Breast epithelium (tissue), 4 donors: ENCODE results near the gene PROS1. TPM values are rescaled to one million over a fixed set of nuclear protein-coding genes. Genes with fewer than 3 reads are reported as not detected.
A peak's percentile ranks its signal among the peaks of the same experiment; 100 is the strongest.
"Not testable (repeated sequence)": the region's sequence is repeated elsewhere in the genome, so short reads cannot be mapped to it uniquely, and the experiment has no call there.

ENCODE experiments used
- DNase-seq, 2 donors: peaks; one replicate each; pipeline ENCODE4 v3.0.0-alpha.2; 2019; ENCODE audit warnings: low spot score in 2 of 2
- H3K27ac ChIP-seq, 2 donors: fragments of 200-600 bp; sonication (generic) in 1 of 2; one replicate each; pipeline ENCODE4 v1.5.1; 2016 to 2019; ENCODE audit warnings: mild to moderate bottlenecking in 1 of 2
- H3K27me3 ChIP-seq, 2 donors: fragments of 200-600 bp; sonication (generic) in 1 of 2; one replicate each; pipeline versions ENCODE4 v1.5.1 to v1.6.0; 2017 to 2019; ENCODE audit warnings: control low read depth in 1 of 2, mild to moderate bottlenecking in 1 of 2
- H3K36me3 ChIP-seq: fragments of 200-600 bp; one replicate; pipeline ENCODE4 v1.5.1; 2019
- H3K4me1 ChIP-seq, 2 donors: fragments of 200-600 bp; sonication (generic); one replicate each; pipeline ENCODE4 v1.5.1; 2016 to 2019; ENCODE audit warnings: control low read depth in 1 of 2
- H3K4me3 ChIP-seq, 3 donors: fragments of 200-600 bp; sonication (generic); 1 replicate in 2 of 3; 2 replicates in 1 of 3; pipeline ENCODE4 v1.5.1; 2016 to 2019; ENCODE audit warnings: mild to moderate bottlenecking in 3 of 3, moderate library complexity in 2 of 3
- H3K9me3 ChIP-seq, 2 donors: fragments of 200-600 bp; sonication (generic) in 1 of 2; one replicate each; pipeline ENCODE4 v1.5.1; 2016 to 2019; ENCODE audit warnings: control low read depth in 1 of 2
- POLR2A ChIP-seq: fragments of 450-650 bp; IDR thresholded peaks from one replicate; pipeline ENCODE4 v1.6.1; 2016; ENCODE audit warnings: antibody characterized with exemption, mild to moderate bottlenecking, moderate library complexity
- POLR2AphosphoS5 ChIP-seq, 3 donors: sonication (generic); formaldehyde crosslinking; IDR thresholded peaks; one replicate each; pipeline ENCODE4 v1.6.1; 2017; ENCODE audit warnings: antibody characterized with exemption in 3 of 3
- intact Hi-C: fragments of 100-400 bp; cut with DNase I; formaldehyde crosslinking; loops from one replicate; pipeline ENCODE4 v1.15.1; 2023; ENCODE audit warnings: low total_unique reads
- total RNA-seq, 3 donors: library from RNA; depleted of rRNA; stranded (reverse); fragments of >200 nt; gene quantifications; one replicate each; pipeline ENCODE4 v1.1.0, GENCODE V29; 2016
- TF ChIP-seq, protein P1 (sequence below), 3 donors: fragments of 450-650 bp; IDR thresholded peaks; one replicate each; pipeline ENCODE4 v1.5.1; 2016 to 2017; ENCODE audit warnings: antibody characterized with exemption in 3 of 3, mild to moderate bottlenecking in 3 of 3, moderate library complexity in 3 of 3

PROS1 gene
- total RNA-seq, 3 donors from 2014 or later: 65.4 to 74.4 (median 65.7) TPM

DNA sequence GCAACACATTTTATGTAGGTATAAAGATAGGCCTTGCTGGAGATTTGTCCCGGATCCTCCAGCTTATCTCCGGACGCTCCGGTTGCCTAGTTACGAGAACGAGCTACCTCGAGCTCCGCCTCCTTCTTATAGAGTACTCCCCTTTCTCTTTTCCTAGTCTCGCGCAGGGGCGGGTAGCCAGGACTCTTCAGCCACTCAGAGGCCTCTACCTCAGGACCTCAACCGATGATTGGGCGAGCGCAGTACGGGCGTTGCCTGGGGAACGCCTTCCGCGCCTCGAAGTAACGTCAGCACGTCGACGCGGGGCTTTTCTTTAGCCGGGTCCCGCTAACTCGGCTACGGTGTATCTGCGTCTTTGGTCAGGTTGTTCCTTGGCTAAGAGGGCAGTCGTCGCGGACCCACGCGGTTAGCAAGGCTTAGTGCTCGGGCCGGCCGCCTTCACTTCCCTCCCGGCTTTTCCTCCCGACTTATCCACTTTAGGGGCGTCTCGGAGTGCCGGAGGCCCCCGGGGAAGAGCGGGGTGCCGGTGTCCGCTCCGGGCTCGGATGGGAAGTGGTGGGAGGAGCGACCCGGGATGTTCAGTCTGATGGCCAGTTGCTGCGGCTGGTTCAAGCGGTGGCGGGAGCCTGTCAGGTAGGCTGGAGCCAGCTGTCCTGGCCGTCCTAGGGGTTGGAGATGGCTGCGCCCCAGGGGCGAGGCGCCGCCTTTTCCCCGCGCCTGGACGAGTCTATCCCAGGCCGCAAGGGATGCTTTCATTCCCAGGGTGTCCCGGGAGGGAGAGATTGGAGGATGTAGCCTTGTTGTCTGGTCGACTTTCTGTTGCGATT is 6.4 kb upstream of the PROS1 start, which contains the start of gene ARL13B:
TSS of gene ARL13B (plus strand) at position 306 of the 827 bp plus-strand sequence. CDS start at position 575, 269 bp downstream.
- DNase-seq: peak; percentile 94 to 98
- no peaks in the 10 kb centered on the region for H3K27me3 ChIP-seq
- no peaks in the 10 kb centered on the region for H3K36me3 ChIP-seq
- TF ChIP-seq POLR2AphosphoS5 (IDR thresholded peaks at IDR 0.05) (peak; percentile 70 to 89 (median 78)), POLR2A (peak; percentile 57)
- TF ChIP-seq, protein P1, sequence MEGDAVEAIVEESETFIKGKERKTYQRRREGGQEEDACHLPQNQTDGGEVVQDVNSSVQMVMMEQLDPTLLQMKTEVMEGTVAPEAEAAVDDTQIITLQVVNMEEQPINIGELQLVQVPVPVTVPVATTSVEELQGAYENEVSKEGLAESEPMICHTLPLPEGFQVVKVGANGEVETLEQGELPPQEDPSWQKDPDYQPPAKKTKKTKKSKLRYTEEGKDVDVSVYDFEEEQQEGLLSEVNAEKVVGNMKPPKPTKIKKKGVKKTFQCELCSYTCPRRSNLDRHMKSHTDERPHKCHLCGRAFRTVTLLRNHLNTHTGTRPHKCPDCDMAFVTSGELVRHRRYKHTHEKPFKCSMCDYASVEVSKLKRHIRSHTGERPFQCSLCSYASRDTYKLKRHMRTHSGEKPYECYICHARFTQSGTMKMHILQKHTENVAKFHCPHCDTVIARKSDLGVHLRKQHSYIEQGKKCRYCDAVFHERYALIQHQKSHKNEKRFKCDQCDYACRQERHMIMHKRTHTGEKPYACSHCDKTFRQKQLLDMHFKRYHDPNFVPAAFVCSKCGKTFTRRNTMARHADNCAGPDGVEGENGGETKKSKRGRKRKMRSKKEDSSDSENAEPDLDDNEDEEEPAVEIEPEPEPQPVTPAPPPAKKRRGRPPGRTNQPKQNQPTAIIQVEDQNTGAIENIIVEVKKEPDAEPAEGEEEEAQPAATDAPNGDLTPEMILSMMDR (IDR thresholded peaks at IDR 0.05): peak in 1 of 3 donors; percentile 26
- peak within 1 kb of the TSS; percentile 96 to 97 for H3K27ac ChIP-seq
- H3K4me1 ChIP-seq: no peaks in the 10 kb centered on the region
- intact Hi-C loops: no loop called here
- peak within 1 kb of the TSS; percentile 77 to 94 (median 85) for H3K4me3 ChIP-seq
- no peaks in the 10 kb centered on the region for H3K9me3 ChIP-seq

DNA sequence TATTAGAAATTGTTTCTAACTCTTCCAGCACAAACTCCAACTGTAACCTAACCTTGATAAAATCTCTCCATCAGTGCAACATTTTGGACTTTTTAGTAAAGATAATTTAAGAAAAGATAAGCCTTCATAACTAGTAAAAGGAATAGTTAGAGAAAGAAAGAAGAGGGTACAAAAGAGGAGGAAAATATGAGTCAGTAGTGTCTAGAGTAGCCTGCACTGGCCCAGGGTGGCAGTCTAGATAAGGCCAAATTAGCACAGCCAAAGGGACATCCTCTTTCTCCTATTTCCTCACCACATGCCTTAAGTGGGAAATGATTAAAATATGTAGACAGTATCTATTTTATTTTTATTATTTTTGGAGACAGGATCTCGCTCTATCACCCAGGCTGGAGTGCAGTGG is 3.7 kb downstream of the PROS1 start:
- Histone ChIP-seq H3K4me3 (no peak overlapping the region), H3K27me3 (no peaks in the 10 kb centered on the region), H3K9me3 (no peaks in the 10 kb centered on the region), H3K4me1 (no peaks in the 10 kb centered on the region), H3K36me3 (no peaks in the 10 kb centered on the region), H3K27ac (no peak overlapping the region)
- intact Hi-C loops: no loop called here
- DNase-seq: no peak
- TF ChIP-seq, protein P1 (IDR thresholded peaks at IDR 0.05): no peak
- TF ChIP-seq POLR2A (no peak), POLR2AphosphoS5 (IDR thresholded peaks at IDR 0.05) (no peak)

- no peak for TF ChIP-seq POLR2A
- TF ChIP-seq, protein P1 (IDR thresholded peaks at IDR 0.05): no peak
- no peak for TF ChIP-seq POLR2AphosphoS5 (IDR thresholded peaks at IDR 0.05)
- DNase-seq: no peak
- H3K27ac ChIP-seq: no peak overlapping the region
- no peak overlapping the region for H3K4me3 ChIP-seq
- no peaks in the 10 kb centered on the region for H3K27me3 ChIP-seq
- H3K9me3 ChIP-seq: no peaks in the 10 kb centered on the region
- no peaks in the 10 kb centered on the region for H3K4me1 ChIP-seq
- intact Hi-C loops: no loop called here
- H3K36me3 ChIP-seq: no peaks in the 10 kb centered on the region
These were observed 4.3 kb downstream of the PROS1 start for GRCh38 chr3:93969443-93969842.

DNA sequence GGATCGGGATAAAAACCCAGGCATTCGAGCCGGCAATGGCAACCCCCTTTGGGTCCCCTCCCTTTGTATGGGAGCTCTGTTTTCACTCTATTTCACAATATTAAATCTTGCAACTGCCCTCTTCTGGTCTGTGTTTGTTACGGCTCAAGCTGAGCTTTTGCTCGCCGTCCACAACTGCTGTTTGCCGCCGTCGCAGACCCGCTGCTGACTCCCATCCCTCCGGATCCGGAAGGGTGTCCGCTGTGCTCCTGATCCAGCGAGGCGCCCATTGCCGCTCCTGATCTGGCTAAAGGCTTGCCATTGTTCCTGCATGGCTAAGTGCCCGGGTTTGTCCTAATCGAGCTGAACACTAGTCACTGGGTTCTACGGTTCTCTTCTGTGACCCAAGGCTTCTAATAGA is 8.6 kb downstream of the PROS1 start:
- H3K9me3 ChIP-seq, H3K4me3 ChIP-seq, intact Hi-C loops, DNase-seq, H3K36me3 ChIP-seq, H3K27ac ChIP-seq, H3K4me1 ChIP-seq, H3K27me3 ChIP-seq: not testable (repeated sequence)

GRCh38 chr3:93962798-93963197 is 10.9 kb downstream of the PROS1 start:
- no peaks in the 10 kb centered on the region for H3K4me1 ChIP-seq
- H3K27ac ChIP-seq: no peak overlapping the region
- H3K36me3 ChIP-seq: no peaks in the 10 kb centered on the region
- no peaks in the 10 kb centered on the region for H3K27me3 ChIP-seq
- TF ChIP-seq POLR2AphosphoS5 (IDR thresholded peaks at IDR 0.05): no peak
- TF ChIP-seq, protein P1 (IDR thresholded peaks at IDR 0.05): no peak
- TF ChIP-seq POLR2A: no peak
- no peak overlapping the region for H3K4me3 ChIP-seq
- no peaks in the 10 kb centered on the region for H3K9me3 ChIP-seq
- intact Hi-C loops: no loop called here
- no peak for DNase-seq
